Heart left ventricle (tissue), 13 donors: ENCODE results near the gene PIP4K2A.

Source experiments
- CTCF ChIP-seq, 12 donors: fragments of 200-600 bp; sonication (generic) in 4 of 12; IDR thresholded peaks; one replicate each; pipeline versions ENCODE4 v1.5.0 to v1.8.0; 2018 to 2022; ENCODE audit warnings: antibody characterized with exemption in 12 of 12, mild to moderate bottlenecking in 5 of 12
- POLR2A ChIP-seq, 2 donors: fragments of 450-650 bp; IDR thresholded peaks; one replicate each; pipeline ENCODE4 v1.6.1; 2017; ENCODE audit warnings: antibody characterized with exemption in 2 of 2, mild to moderate bottlenecking in 2 of 2, moderate library complexity in 2 of 2
- donor health status: ischemic (EF 13 %, LVEDD 7.1; RV severe dilation, severe dysfunction).
- donor health status: DM: no; HTN: yes; CAD: no.
- donor health status: DM: no; HTN: no; CAD: no.
- donor health status: ischemic (EF 25% LVEDD 6.9; RV normal size, moderate dysfunction).
- donor health status: ischemic (EF 25% LVEDD 5.7; RV mildly dilated, moderate dysfunction).
- donor health status: ischemic (EF 35%, LVEDD 5.7; RV mildly dilated, moderate dysfunction).
- donor health status: nonischemic (EF 11% LVEDD 7.7; RV severe dilation, severe dysfunction).
- donor health status: DM: yes; HTN: yes; CAD: no.
- donor health status: PGD.
- donor health status: ischemic (EF 29% LVEDD 5.4; RV normal size, mild dysfunction).
- donor health status: nonischemic (EF 23%, LVEDD 6.1; RV moderate dilation, normal function).

GRCh38 chr10:22754296-22754695 is 39.9 kb upstream of the PIP4K2A start:
- TF ChIP-seq POLR2A (IDR thresholded peaks at IDR 0.05) (no peak), CTCF (IDR thresholded peaks at IDR 0.05) (no peak)
